T-helper 2 cell treated with Interferon-gamma antibody and Interleukin-4, amounts not matched to agents 5 μg/mL and 100 μg/mL, for 36 hours (primary cell): ENCODE data around the gene NOM1.

Experiments used
- DNase-seq: peaks from one replicate; pipeline ENCODE4 v3.0.0; 2021; ENCODE audit warnings: low spot score
- H3K27ac Mint-ChIP-seq: one replicate; pipeline ENCODE4 v1.8.0; 2021; ENCODE audit warnings: mild to moderate bottlenecking, mixed read lengths
- H3K27me3 Mint-ChIP-seq: one replicate; pipeline ENCODE4 v1.8.0; 2021; ENCODE audit warnings: low read depth, mixed read lengths
- H3K36me3 Mint-ChIP-seq: one replicate; pipeline ENCODE4 v1.8.0; 2021; ENCODE audit warnings: low read depth, mixed read lengths
- H3K4me1 Mint-ChIP-seq: one replicate; pipeline ENCODE4 v1.8.0; 2021; ENCODE audit warnings: low read depth, mixed read lengths
- H3K4me3 Mint-ChIP-seq: one replicate; pipeline ENCODE4 v1.8.0; 2022; ENCODE audit warnings: mild to moderate bottlenecking, moderate library complexity, mixed read lengths
- H3K9me3 Mint-ChIP-seq: one replicate; pipeline ENCODE4 v1.8.0; 2021; ENCODE audit warnings: mixed read lengths

NOM1 gene

GRCh38 chr7:157000741-157001653, 51.5 kb downstream of the NOM1 start:
- H3K27ac Mint-ChIP-seq, result peak overlapping the region; percentile 3
- H3K36me3 Mint-ChIP-seq, result no peaks in the 10 kb centered on the region
- H3K27me3 Mint-ChIP-seq, result peaks cover 80% of the 10 kb centered on the region
- peak overlapping the region; percentile 52 for H3K4me3 Mint-ChIP-seq
- no peaks in the 10 kb centered on the region for H3K9me3 Mint-ChIP-seq
- H3K4me1 Mint-ChIP-seq, result peaks cover 12% of the 10 kb centered on the region
- no peak for DNase-seq

- H3K36me3 Mint-ChIP-seq, result no peaks in the 10 kb centered on the region
- peak overlapping the region; percentile 38 for H3K4me3 Mint-ChIP-seq
- peaks cover 80% of the 10 kb centered on the region for H3K27me3 Mint-ChIP-seq
- H3K4me1 Mint-ChIP-seq, result peaks cover 12% of the 10 kb centered on the region
- peak overlapping the region; percentile 49 for H3K27ac Mint-ChIP-seq
- DNase-seq, result no peak
- H3K9me3 Mint-ChIP-seq, result no peaks in the 10 kb centered on the region
These were observed 52.7 kb downstream of the NOM1 start for GRCh38 chr7:157001920-157002818.

DNA sequence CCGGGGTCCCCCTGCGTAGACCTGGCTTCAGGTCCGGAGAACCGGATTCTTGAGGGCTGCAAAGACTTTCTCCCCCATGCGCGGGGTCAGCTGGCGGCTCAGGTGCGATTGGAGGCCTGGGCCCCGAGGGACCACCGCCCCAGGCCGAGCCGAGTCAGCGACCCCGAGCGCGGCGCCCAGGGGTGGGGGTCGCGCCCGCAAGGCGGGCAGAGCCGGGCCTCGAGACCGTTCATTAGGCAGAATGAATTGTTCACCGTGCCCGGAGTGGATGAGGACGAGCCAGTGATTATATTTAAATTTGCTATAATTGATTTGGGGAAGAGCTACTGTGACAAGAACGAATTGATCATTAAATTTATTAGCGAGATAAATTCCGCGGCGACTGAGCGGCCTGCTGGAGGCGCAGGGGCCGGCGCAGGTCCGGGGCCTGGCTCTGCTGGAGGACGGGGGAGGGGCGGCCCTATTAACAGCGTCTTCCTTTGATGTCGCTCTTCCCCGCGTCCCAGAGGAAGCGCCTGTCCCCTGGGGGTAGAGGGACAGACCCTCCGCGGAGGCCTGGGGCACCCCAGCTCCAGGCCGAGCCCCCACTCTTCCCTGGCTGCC, 53.4 kb downstream of the NOM1 start:
- no peak overlapping the region for H3K27ac Mint-ChIP-seq
- H3K36me3 Mint-ChIP-seq, result no peaks in the 10 kb centered on the region
- DNase-seq, result no peak
- H3K4me3 Mint-ChIP-seq, result no peak overlapping the region
- H3K9me3 Mint-ChIP-seq, result no peaks in the 10 kb centered on the region
- peaks cover 80% of the 10 kb centered on the region for H3K27me3 Mint-ChIP-seq
- H3K4me1 Mint-ChIP-seq, result peaks cover 12% of the 10 kb centered on the region

DNA sequence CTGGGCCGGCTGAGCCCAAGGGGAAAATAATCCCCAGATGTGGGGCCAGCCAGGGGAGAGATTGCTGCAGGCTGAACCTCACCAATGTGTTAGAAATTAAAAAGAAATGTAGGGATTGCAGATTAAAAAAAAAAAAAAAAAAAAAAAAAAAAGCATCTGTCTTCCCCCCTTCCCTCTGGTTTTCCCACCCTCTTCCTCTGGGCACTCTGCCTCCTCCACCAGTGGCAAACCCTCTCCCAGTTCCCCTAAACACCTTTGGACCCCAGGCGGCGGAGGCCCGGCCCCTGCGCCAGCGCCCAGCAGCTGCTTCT, 53.9 kb downstream of the NOM1 start:
- peaks cover 12% of the 10 kb centered on the region for H3K4me1 Mint-ChIP-seq
- H3K27me3 Mint-ChIP-seq, result peaks cover 80% of the 10 kb centered on the region
- H3K27ac Mint-ChIP-seq, result no peak overlapping the region
- DNase-seq, result no peak
- H3K4me3 Mint-ChIP-seq, result no peak overlapping the region
- H3K36me3 Mint-ChIP-seq, result no peaks in the 10 kb centered on the region
- no peaks in the 10 kb centered on the region for H3K9me3 Mint-ChIP-seq

DNA sequence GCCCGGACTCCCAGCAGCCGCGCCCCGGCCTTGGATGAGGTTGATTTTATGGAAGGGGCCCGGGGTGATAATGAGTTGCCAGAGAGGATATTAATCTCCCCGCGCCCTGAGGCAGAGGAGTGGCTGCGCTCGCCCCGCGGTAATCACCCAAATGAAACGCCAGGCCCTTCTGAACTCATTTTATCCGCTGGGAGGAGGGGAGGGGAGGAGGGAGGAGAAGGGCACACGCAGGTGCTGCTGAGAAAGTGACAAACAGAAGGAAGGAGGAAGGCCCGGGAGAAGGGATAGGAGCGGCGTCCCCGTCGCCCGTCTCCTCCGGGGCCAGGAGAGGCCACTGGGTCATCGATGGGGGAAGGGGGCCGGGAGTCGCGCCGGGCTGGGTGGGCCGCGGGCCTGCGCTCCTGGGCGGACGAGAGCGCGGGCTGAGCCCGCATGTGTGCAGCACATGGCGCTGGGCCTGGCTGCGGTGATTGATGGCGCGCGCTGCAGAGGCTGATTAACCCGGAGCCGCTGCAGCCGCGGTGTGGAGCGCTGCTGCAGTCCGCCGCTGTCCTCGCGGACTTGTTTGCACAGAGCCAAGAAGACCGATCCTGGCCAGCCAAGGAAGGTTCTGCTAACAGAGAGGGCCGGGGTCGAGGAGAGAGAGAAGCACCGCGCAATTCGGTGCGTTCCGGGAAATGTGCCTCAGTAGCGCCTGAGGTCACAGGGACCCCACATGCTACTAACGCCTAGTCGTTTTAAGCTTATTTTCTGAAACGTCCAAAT, 54.4 kb downstream of the NOM1 start:
- no peaks in the 10 kb centered on the region for H3K36me3 Mint-ChIP-seq
- no peak overlapping the region for H3K4me3 Mint-ChIP-seq
- H3K9me3 Mint-ChIP-seq, result no peaks in the 10 kb centered on the region
- peaks cover 79% of the 10 kb centered on the region for H3K27me3 Mint-ChIP-seq
- H3K4me1 Mint-ChIP-seq, result peaks cover 12% of the 10 kb centered on the region
- peak overlapping the region; percentile 31 for H3K27ac Mint-ChIP-seq
- DNase-seq, result no peak

GRCh38 chr7:157004521-157005455, 55.3 kb downstream of the NOM1 start:
- H3K36me3 Mint-ChIP-seq, result no peaks in the 10 kb centered on the region
- H3K4me3 Mint-ChIP-seq, result peak overlapping the region; percentile 12
- no peak for DNase-seq
- H3K9me3 Mint-ChIP-seq, result no peaks in the 10 kb centered on the region
- peaks cover 15% of the 10 kb centered on the region for H3K4me1 Mint-ChIP-seq
- peak overlapping the region; percentile 68 for H3K27ac Mint-ChIP-seq
- peaks cover 80% of the 10 kb centered on the region for H3K27me3 Mint-ChIP-seq

DNA sequence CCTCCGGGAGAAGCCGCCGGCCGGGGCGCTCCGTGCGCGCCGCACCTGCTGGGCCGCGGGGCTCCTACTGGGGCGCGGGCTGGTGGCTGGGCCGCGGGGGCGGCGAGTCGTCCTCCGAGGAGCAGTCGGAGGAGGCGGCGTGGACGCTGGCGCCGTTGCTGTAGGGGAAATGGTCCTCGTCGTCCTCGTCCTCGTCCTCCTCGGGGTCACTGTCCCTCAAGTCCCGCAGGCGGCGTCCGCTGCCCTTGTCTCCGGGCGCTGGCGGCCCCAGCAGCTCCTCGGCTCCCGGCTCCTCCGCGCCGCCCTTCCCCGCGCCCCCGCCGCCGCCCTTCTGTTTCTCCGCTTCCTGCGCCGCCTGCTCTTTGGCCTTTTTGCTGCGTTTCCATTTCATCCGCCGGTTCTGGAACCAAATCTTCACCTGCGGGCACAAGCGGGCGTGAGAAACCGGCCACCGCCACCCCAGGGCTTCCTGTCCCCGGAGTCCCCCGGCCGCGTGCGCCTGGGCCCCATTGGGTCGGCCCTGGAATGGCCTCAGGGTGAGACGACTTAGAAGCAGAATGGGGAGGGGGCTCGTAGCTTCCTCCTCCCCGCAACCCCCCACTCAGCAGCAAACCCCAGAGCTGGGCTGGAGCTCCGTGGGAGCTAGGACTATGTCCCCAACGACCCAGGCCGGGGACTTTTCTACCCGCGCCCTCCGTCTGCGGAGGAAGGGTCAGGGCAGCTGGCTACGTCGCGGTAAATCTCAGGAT, 56.1 kb downstream of the NOM1 start:
- no peak overlapping the region for H3K4me3 Mint-ChIP-seq
- peak overlapping the region; percentile 52 for H3K27ac Mint-ChIP-seq
- DNase-seq, result no peak
- no peaks in the 10 kb centered on the region for H3K9me3 Mint-ChIP-seq
- no peaks in the 10 kb centered on the region for H3K36me3 Mint-ChIP-seq
- peaks cover 14% of the 10 kb centered on the region for H3K4me1 Mint-ChIP-seq
- H3K27me3 Mint-ChIP-seq, result peaks cover 76% of the 10 kb centered on the region

DNA sequence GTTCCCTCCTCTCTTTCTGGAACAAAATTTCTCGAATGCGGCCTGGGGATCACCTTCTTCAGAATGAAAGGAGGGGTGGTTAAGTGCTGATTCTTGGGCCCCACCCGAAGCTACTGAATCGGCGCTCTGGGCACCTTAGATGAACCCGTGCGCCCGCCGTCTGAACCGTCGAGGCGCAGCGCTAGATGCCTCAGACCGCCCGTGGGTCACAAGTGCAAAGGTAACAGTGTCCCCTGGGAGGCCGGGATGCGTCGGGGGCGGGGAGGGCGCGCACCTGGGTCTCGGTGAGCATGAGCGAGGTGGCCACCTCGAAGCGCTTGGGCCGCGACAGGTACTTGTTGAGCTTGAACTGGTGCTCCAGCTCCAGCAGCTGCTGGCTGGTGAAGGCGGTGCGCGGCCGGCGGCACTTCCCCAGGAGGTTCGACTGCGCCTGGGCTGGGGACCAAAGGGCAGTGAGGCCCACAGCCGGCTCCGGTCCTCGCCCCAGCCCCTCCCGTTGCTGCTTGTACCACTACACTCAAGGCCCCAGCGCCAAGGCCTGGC, 56.8 kb downstream of the NOM1 start:
- H3K4me1 Mint-ChIP-seq, result peaks cover 7% of the 10 kb centered on the region
- H3K4me3 Mint-ChIP-seq, result no peak overlapping the region
- H3K9me3 Mint-ChIP-seq, result no peaks in the 10 kb centered on the region
- no peak overlapping the region for H3K27ac Mint-ChIP-seq
- DNase-seq, result no peak
- no peaks in the 10 kb centered on the region for H3K36me3 Mint-ChIP-seq
- H3K27me3 Mint-ChIP-seq, result peaks cover 72% of the 10 kb centered on the region

GRCh38 chr7:157006829-157007469, 57.4 kb downstream of the NOM1 start:
- Mint-ChIP-seq H3K4me3 (no peak overlapping the region), H3K27ac (no peak overlapping the region), H3K9me3 (no peaks in the 10 kb centered on the region), H3K27me3 (peaks cover 73% of the 10 kb centered on the region), H3K36me3 (no peaks in the 10 kb centered on the region), H3K4me1 (peaks cover 10% of the 10 kb centered on the region)
- DNase-seq, result no peak

- H3K9me3 Mint-ChIP-seq, result no peaks in the 10 kb centered on the region
- peaks cover 74% of the 10 kb centered on the region for H3K27me3 Mint-ChIP-seq
- H3K4me3 Mint-ChIP-seq, result no peak overlapping the region
These were observed 58.1 kb downstream of the NOM1 start for GRCh38 chr7:157007470-157008066.

More at GRCh38 chr7:157007470-157008066, 58.1 kb downstream of the NOM1 start:
- Mint-ChIP-seq H3K27ac (no peak overlapping the region), H3K4me1 (peaks cover 8% of the 10 kb centered on the region), H3K36me3 (no peaks in the 10 kb centered on the region)
- no peak for DNase-seq
